HepG2 (cell line): Measurements from ENCODE around the gene PPA2. TPM values are rescaled to one million over a fixed set of nuclear protein-coding genes. Genes with fewer than 3 reads are reported as not detected.

Experiments
- AKAP8 ChIP-seq: sonication (generic); formaldehyde crosslinking; IDR thresholded peaks from 2 replicates; pipeline ENCODE4 v1.5.1; 2020; ENCODE audit warnings: mild to moderate bottlenecking, missing genetic modification reagents
- HMG20B ChIP-seq: conservative IDR thresholded peaks from 2 replicates; pipeline ENCODE4 v1.6.1; 2016; ENCODE audit warnings: missing genetic modification reagents, missing compliant biosample characterization
- NCOA1 ChIP-seq: sonication (generic); formaldehyde crosslinking; IDR thresholded peaks from 2 replicates; pipeline ENCODE4 v1.9.0; 2021; ENCODE audit warnings: missing genetic modification reagents
- RORA ChIP-seq: sonication (generic); formaldehyde crosslinking; IDR thresholded peaks from 2 replicates; pipeline ENCODE4 v1.5.0; 2020; ENCODE audit warnings: mild to moderate bottlenecking, missing genetic modification reagents, moderate library complexity
- TSC22D2 ChIP-seq: sonication (generic); formaldehyde crosslinking; IDR thresholded peaks from 2 replicates; pipeline ENCODE4 v1.5.1; 2020; ENCODE audit warnings: missing genetic modification reagents, mild to moderate bottlenecking, borderline replicate concordance
- ZNF143 ChIP-seq: sonication (generic); formaldehyde crosslinking; IDR thresholded peaks from 2 replicates; pipeline ENCODE4 v1.4.0; 2020; ENCODE audit warnings: missing genetic modification reagents
- ZNF780A ChIP-seq: sonication (generic); formaldehyde crosslinking; IDR thresholded peaks from 2 replicates; pipeline ENCODE4 v1.8.0; 2022; ENCODE audit warnings: mild to moderate bottlenecking, missing genetic modification reagents, moderate library complexity
- polyA plus RNA-seq, 8 experiments: library from polyadenylated mRNA; depleted of rRNA in 3 of 8; stranded (reverse) in 7 of 8; unstranded in 1 of 8; fragments of >200 nt; fragmentation: Illumina TruSeq in 4 of 8; extraction: Trizol in 4 of 8; gene quantifications; 2 replicates each; pipeline versions ENCODE4 v1.2.1 to v1.2.3, GENCODE V29; 2011 to 2016; ENCODE audit warnings: low read depth in 4 of 8, missing spikeins in 1 of 8, mixed read lengths in 1 of 8; ENCODE audit not compliant: insufficient read depth in 1 of 8
- total RNA-seq, 5 experiments: library from RNA; depleted of rRNA; stranded (reverse); fragments of >200 nt; fragmentation: Illumina TruSeq; extraction: Trizol; gene quantifications; 2 replicates each; pipeline ENCODE4 v1.2.3, GENCODE V29; 2016; ENCODE audit warnings: low read depth in 1 of 5
- TF ChIP-seq, protein P1 (sequence below): sonication (generic); formaldehyde crosslinking; IDR thresholded peaks from 2 replicates; pipeline ENCODE4 v1.4.0; 2020; ENCODE audit warnings: missing genetic modification reagents, mild to moderate bottlenecking, borderline replicate concordance
- TF ChIP-seq, protein P2 (sequence below): sonication (generic); formaldehyde crosslinking; IDR thresholded peaks from 2 replicates; pipeline ENCODE4 v1.9.0; 2021; ENCODE audit warnings: missing genetic modification reagents, mild to moderate bottlenecking, borderline replicate concordance
- TF ChIP-seq, protein P3 (sequence below): IDR thresholded peaks from 2 replicates; pipeline ENCODE4 v1.6.1; 2016; ENCODE audit warnings: missing compliant biosample characterization, missing genetic modification reagents, borderline replicate concordance
- TF ChIP-seq, protein P4 (sequence below): sonication (generic); formaldehyde crosslinking; IDR thresholded peaks from 2 replicates; pipeline ENCODE4 v1.9.0; 2021; ENCODE audit warnings: mild to moderate bottlenecking, missing genetic modification reagents
- TF ChIP-seq, protein P5 (sequence below): IDR thresholded peaks from 2 replicates; pipeline ENCODE4 v1.6.1; 2012; ENCODE audit warnings: low read length, improper control_type of control experiment

PPA2 gene
- total and polyA plus RNA-seq, 2 of the 13 experiments (the other 11 are each of a cell fraction or from before 2014, with no cell fraction given): 44.2 to 70.6 TPM

DNA sequence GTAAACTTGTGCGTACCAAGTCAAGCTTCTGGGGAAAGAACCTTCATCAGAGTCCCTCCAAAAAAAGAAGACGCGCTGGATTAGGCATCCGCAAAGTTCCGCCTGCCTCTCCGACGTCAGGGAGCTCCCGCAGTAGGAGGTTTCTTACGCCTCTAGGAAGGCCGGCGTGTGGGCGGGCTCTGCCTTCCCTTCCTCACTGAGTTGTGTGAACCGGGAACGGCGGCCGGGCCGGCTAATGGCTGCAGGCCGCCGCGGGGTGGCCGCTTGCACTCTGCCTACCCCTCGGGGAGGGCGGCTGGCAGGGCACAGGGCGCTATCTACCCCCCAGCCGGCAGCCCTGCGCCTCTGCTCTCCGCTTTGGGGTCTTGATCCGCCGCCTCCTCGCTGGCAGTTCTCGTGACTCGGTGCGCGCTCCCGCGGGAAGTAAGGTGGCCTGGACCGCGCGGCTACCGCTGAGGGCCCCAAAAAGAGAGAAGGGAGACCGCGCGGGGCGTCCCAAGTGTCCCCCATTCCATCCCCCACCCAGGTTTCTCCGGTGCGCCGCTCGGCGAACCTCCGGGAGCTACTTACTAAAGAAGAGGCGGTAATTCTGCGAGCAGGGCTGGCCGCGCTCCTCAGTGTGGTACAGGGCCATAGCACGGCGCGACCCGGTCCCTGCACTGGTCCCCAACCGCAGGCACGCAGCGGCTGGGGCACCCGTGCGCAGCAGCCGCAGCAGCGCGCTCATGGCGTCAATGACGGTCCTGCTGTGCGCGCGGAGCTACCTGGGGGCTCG is at the start of gene PPA2 (continued):
- TF ChIP-seq, protein P1, sequence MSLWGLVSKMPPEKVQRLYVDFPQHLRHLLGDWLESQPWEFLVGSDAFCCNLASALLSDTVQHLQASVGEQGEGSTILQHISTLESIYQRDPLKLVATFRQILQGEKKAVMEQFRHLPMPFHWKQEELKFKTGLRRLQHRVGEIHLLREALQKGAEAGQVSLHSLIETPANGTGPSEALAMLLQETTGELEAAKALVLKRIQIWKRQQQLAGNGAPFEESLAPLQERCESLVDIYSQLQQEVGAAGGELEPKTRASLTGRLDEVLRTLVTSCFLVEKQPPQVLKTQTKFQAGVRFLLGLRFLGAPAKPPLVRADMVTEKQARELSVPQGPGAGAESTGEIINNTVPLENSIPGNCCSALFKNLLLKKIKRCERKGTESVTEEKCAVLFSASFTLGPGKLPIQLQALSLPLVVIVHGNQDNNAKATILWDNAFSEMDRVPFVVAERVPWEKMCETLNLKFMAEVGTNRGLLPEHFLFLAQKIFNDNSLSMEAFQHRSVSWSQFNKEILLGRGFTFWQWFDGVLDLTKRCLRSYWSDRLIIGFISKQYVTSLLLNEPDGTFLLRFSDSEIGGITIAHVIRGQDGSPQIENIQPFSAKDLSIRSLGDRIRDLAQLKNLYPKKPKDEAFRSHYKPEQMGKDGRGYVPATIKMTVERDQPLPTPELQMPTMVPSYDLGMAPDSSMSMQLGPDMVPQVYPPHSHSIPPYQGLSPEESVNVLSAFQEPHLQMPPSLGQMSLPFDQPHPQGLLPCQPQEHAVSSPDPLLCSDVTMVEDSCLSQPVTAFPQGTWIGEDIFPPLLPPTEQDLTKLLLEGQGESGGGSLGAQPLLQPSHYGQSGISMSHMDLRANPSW (CRISPR knock-in tag): 0 out of 2 replicates have a peak, but pooled peaks have one; percentile 32
- no peak for TF ChIP-seq HMG20B (CRISPR knock-in tag)
- no peak for TF ChIP-seq AKAP8 (CRISPR knock-in tag)
- TF ChIP-seq, protein P2, sequence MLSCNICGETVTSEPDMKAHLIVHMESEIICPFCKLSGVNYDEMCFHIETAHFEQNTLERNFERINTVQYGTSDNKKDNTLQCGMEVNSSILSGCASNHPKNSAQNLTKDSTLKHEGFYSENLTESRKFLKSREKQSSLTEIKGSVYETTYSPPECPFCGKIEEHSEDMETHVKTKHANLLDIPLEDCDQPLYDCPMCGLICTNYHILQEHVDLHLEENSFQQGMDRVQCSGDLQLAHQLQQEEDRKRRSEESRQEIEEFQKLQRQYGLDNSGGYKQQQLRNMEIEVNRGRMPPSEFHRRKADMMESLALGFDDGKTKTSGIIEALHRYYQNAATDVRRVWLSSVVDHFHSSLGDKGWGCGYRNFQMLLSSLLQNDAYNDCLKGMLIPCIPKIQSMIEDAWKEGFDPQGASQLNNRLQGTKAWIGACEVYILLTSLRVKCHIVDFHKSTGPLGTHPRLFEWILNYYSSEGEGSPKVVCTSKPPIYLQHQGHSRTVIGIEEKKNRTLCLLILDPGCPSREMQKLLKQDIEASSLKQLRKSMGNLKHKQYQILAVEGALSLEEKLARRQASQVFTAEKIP (CRISPR knock-in tag): no peak
- TF ChIP-seq, protein P3, sequence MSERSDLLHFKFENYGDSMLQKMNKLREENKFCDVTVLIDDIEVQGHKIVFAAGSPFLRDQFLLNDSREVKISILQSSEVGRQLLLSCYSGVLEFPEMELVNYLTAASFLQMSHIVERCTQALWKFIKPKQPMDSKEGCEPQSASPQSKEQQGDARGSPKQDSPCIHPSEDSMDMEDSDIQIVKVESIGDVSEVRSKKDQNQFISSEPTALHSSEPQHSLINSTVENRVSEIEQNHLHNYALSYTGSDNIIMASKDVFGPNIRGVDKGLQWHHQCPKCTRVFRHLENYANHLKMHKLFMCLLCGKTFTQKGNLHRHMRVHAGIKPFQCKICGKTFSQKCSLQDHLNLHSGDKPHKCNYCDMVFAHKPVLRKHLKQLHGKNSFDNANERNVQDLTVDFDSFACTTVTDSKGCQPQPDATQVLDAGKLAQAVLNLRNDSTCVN (CRISPR knock-in tag): no peak
- TF ChIP-seq, protein P4, sequence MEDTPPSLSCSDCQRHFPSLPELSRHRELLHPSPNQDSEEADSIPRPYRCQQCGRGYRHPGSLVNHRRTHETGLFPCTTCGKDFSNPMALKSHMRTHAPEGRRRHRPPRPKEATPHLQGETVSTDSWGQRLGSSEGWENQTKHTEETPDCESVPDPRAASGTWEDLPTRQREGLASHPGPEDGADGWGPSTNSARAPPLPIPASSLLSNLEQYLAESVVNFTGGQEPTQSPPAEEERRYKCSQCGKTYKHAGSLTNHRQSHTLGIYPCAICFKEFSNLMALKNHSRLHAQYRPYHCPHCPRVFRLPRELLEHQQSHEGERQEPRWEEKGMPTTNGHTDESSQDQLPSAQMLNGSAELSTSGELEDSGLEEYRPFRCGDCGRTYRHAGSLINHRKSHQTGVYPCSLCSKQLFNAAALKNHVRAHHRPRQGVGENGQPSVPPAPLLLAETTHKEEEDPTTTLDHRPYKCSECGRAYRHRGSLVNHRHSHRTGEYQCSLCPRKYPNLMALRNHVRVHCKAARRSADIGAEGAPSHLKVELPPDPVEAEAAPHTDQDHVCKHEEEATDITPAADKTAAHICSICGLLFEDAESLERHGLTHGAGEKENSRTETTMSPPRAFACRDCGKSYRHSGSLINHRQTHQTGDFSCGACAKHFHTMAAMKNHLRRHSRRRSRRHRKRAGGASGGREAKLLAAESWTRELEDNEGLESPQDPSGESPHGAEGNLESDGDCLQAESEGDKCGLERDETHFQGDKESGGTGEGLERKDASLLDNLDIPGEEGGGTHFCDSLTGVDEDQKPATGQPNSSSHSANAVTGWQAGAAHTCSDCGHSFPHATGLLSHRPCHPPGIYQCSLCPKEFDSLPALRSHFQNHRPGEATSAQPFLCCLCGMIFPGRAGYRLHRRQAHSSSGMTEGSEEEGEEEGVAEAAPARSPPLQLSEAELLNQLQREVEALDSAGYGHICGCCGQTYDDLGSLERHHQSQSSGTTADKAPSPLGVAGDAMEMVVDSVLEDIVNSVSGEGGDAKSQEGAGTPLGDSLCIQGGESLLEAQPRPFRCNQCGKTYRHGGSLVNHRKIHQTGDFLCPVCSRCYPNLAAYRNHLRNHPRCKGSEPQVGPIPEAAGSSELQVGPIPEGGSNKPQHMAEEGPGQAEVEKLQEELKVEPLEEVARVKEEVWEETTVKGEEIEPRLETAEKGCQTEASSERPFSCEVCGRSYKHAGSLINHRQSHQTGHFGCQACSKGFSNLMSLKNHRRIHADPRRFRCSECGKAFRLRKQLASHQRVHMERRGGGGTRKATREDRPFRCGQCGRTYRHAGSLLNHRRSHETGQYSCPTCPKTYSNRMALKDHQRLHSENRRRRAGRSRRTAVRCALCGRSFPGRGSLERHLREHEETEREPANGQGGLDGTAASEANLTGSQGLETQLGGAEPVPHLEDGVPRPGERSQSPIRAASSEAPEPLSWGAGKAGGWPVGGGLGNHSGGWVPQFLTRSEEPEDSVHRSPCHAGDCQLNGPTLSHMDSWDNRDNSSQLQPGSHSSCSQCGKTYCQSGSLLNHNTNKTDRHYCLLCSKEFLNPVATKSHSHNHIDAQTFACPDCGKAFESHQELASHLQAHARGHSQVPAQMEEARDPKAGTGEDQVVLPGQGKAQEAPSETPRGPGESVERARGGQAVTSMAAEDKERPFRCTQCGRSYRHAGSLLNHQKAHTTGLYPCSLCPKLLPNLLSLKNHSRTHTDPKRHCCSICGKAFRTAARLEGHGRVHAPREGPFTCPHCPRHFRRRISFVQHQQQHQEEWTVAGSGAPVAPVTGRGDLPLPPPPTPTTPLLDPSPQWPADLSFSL (CRISPR knock-in tag): no peak
- TF ChIP-seq ZNF780A: no peak
- TF ChIP-seq NCOA1: no peak; the same call in 1 of the 2 replicates
- TF ChIP-seq TSC22D2 (CRISPR knock-in tag): no peak
- TF ChIP-seq ZNF143 (CRISPR knock-in tag): peak; percentile 88
- TF ChIP-seq RORA (CRISPR knock-in tag): no peak
- TF ChIP-seq, protein P5, sequence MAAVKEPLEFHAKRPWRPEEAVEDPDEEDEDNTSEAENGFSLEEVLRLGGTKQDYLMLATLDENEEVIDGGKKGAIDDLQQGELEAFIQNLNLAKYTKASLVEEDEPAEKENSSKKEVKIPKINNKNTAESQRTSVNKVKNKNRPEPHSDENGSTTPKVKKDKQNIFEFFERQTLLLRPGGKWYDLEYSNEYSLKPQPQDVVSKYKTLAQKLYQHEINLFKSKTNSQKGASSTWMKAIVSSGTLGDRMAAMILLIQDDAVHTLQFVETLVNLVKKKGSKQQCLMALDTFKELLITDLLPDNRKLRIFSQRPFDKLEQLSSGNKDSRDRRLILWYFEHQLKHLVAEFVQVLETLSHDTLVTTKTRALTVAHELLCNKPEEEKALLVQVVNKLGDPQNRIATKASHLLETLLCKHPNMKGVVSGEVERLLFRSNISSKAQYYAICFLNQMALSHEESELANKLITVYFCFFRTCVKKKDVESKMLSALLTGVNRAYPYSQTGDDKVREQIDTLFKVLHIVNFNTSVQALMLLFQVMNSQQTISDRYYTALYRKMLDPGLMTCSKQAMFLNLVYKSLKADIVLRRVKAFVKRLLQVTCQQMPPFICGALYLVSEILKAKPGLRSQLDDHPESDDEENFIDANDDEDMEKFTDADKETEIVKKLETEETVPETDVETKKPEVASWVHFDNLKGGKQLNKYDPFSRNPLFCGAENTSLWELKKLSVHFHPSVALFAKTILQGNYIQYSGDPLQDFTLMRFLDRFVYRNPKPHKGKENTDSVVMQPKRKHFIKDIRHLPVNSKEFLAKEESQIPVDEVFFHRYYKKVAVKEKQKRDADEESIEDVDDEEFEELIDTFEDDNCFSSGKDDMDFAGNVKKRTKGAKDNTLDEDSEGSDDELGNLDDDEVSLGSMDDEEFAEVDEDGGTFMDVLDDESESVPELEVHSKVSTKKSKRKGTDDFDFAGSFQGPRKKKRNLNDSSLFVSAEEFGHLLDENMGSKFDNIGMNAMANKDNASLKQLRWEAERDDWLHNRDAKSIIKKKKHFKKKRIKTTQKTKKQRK: no peak
